Stimulated activated naive B cell treated with anti-CD40 and anti-IgM and Interleukin-4, amounts not matched to agents 10 μg/mL and 1 μg/mL and 100 μg/mL, for 72 hours (primary cell): ENCODE measurements around the gene CIAPIN1.

ENCODE experiments used
- ATAC-seq, 2 donors: fragments of 150-1000 bp; cut with Tn5 transposase; replicated peaks; 2 replicates each; pipeline ENCODE4 v1.10.0; 2021; ENCODE audit warnings: moderate library complexity in 1 of 2
- DNase-seq: peaks from one replicate; pipeline ENCODE4 v3.0.0; 2021
- H3K27ac Mint-ChIP-seq: one replicate; pipeline ENCODE4 v1.8.0; 2022; ENCODE audit warnings: mild to moderate bottlenecking, mixed read lengths
- H3K27me3 Mint-ChIP-seq, 2 donors: one replicate each; pipeline ENCODE4 v1.8.0; 2022; ENCODE audit warnings: mixed read lengths in 2 of 2
- H3K36me3 Mint-ChIP-seq, 2 donors: one replicate each; pipeline ENCODE4 v1.8.0; 2022; ENCODE audit warnings: mixed read lengths in 2 of 2, mild to moderate bottlenecking in 1 of 2
- H3K4me1 Mint-ChIP-seq, 2 donors: one replicate each; pipeline ENCODE4 v1.8.0; 2022; ENCODE audit warnings: mixed read lengths in 2 of 2, mild to moderate bottlenecking in 1 of 2
- H3K4me3 Mint-ChIP-seq, 2 donors: one replicate each; pipeline ENCODE4 v1.8.0; 2022; ENCODE audit warnings: mild to moderate bottlenecking in 2 of 2, mixed read lengths in 2 of 2, moderate library complexity in 1 of 2
- H3K9me3 Mint-ChIP-seq, 2 donors: one replicate each; pipeline ENCODE4 v1.8.0; 2022; ENCODE audit warnings: mixed read lengths in 2 of 2, mild to moderate bottlenecking in 1 of 2

Gene CIAPIN1

GRCh38 chr16:57447186-57447962, at the start of gene CIAPIN1, which contains the start of gene COQ9:
Gene CIAPIN1, minus strand, starts transcription at chr16:57447385. Its CDS starts 6,457 bp downstream, at chr16:57440928.
Gene COQ9, plus strand, starts transcription at chr16:57447479. Its CDS starts 27 bp downstream, at chr16:57447506.
- peak within 1 kb of the TSS; percentile 96 to 98 for H3K4me3 Mint-ChIP-seq
- peaks cover 5 to 22% of the 10 kb centered on the region in 2 donors for H3K36me3 Mint-ChIP-seq
- peak within 1 kb of the TSS; percentile 97 for H3K27ac Mint-ChIP-seq
- H3K4me1 Mint-ChIP-seq: peaks cover 8 to 35% of the 10 kb centered on the region in 2 donors
- no peaks in the 10 kb centered on the region for H3K27me3 Mint-ChIP-seq
- peak; percentile 90 for DNase-seq
- no peaks in the 10 kb centered on the region for H3K9me3 Mint-ChIP-seq
- ATAC-seq: peak; percentile 99

- Mint-ChIP-seq H3K9me3 (no peaks in the 10 kb centered on the region), H3K4me1 (peaks cover 7 to 9% of the 10 kb centered on the region in 2 donors)
Measured at GRCh38 chr16:57493767-57494166, 46.6 kb upstream of the CIAPIN1 start.

GRCh38 chr16:57489229-57489628, 42.0 kb upstream of the CIAPIN1 start:
- Mint-ChIP-seq H3K4me1 (peaks cover 17 to 28% of the 10 kb centered on the region in 2 donors), H3K27ac (no peak overlapping the region), H3K27me3 (peaks cover 14 to 17% of the 10 kb centered on the region in 2 donors), H3K9me3 (no peaks in the 10 kb centered on the region), H3K4me3 (no peak overlapping the region), H3K36me3 (no peaks in the 10 kb centered on the region)
- no peak for ATAC-seq
- no peak for DNase-seq

More at GRCh38 chr16:57493767-57494166, 46.6 kb upstream of the CIAPIN1 start:
- no peaks in the 10 kb centered on the region for H3K36me3 Mint-ChIP-seq
- DNase-seq (no peak), ATAC-seq (no peak)
- H3K27ac Mint-ChIP-seq: no peak overlapping the region
- H3K4me3 Mint-ChIP-seq: no peak overlapping the region
- H3K27me3 Mint-ChIP-seq: peaks cover 0 to 4% of the 10 kb centered on the region in 2 donors

GRCh38 chr16:57486858-57487834, 40.0 kb upstream of the CIAPIN1 start:
- H3K36me3 Mint-ChIP-seq: no peaks in the 10 kb centered on the region

GRCh38 chr16:57485916-57486857, 39.0 kb upstream of the CIAPIN1 start, which contains the start of gene DOK4:
Gene DOK4, minus strand, starts transcription at chr16:57486493. Its CDS starts 6,986 bp downstream, at chr16:57479507.
- Mint-ChIP-seq H3K27me3 (peaks cover 22 to 41% of the 10 kb centered on the region in 2 donors), H3K27ac (peak within 1 kb of the TSS; percentile 43), H3K4me3 (peak within 1 kb of the TSS; percentile 84 to 87), H3K36me3 (no peaks in the 10 kb centered on the region), H3K4me1 (peaks cover 14 to 21% of the 10 kb centered on the region in 2 donors), H3K9me3 (no peaks in the 10 kb centered on the region)
- peak; percentile 45 for DNase-seq
- ATAC-seq: peak; percentile 94

More at GRCh38 chr16:57486858-57487834, 40.0 kb upstream of the CIAPIN1 start:
- Mint-ChIP-seq H3K9me3 (no peaks in the 10 kb centered on the region), H3K27ac (peak overlapping the region; percentile 43), H3K27me3 (peaks cover 18 to 31% of the 10 kb centered on the region in 2 donors), H3K4me3 (peak overlapping the region; percentile 80 to 84), H3K4me1 (peaks cover 14 to 21% of the 10 kb centered on the region in 2 donors)
- ATAC-seq (no peak), DNase-seq (no peak)

GRCh38 chr16:57485091-57485915, 38.1 kb upstream of the CIAPIN1 start:
- no peak for DNase-seq
- no peaks in the 10 kb centered on the region for H3K36me3 Mint-ChIP-seq
- H3K9me3 Mint-ChIP-seq: no peaks in the 10 kb centered on the region
- peaks cover 30 to 50% of the 10 kb centered on the region in 2 donors for H3K27me3 Mint-ChIP-seq
- ATAC-seq: no peak
- peak overlapping the region; percentile 16 for H3K27ac Mint-ChIP-seq
- H3K4me3 Mint-ChIP-seq: peak overlapping the region; percentile 83 to 87
- H3K4me1 Mint-ChIP-seq: peaks cover 15 to 24% of the 10 kb centered on the region in 2 donors

- Mint-ChIP-seq H3K4me1 (peaks cover 22 to 29% of the 10 kb centered on the region in 2 donors), H3K36me3 (no peaks in the 10 kb centered on the region), H3K27ac (no peak overlapping the region), H3K9me3 (no peaks in the 10 kb centered on the region), H3K4me3 (no peak overlapping the region), H3K27me3 (peaks cover 33 to 55% of the 10 kb centered on the region in 2 donors)
- DNase-seq (no peak), ATAC-seq (no peak)
Measured at GRCh38 chr16:57484515-57485005, 37.4 kb upstream of the CIAPIN1 start.

GRCh38 chr16:57483725-57484514, 36.7 kb upstream of the CIAPIN1 start:
- H3K4me3 Mint-ChIP-seq: no peak overlapping the region
- no peak for DNase-seq

GRCh38 chr16:57482845-57483545, 35.8 kb upstream of the CIAPIN1 start:
- no peak for ATAC-seq
- Mint-ChIP-seq H3K27me3 (peaks cover 36 to 63% of the 10 kb centered on the region in 2 donors), H3K9me3 (no peaks in the 10 kb centered on the region), H3K27ac (no peak overlapping the region), H3K4me3 (no peak overlapping the region), H3K36me3 (no peaks in the 10 kb centered on the region), H3K4me1 (peaks cover 32 to 45% of the 10 kb centered on the region in 2 donors)
- DNase-seq: no peak

More at GRCh38 chr16:57483725-57484514, 36.7 kb upstream of the CIAPIN1 start:
- Mint-ChIP-seq H3K36me3 (no peaks in the 10 kb centered on the region), H3K4me1 (peaks cover 25 to 36% of the 10 kb centered on the region in 2 donors), H3K9me3 (no peaks in the 10 kb centered on the region), H3K27me3 (peaks cover 36 to 58% of the 10 kb centered on the region in 2 donors), H3K27ac (no peak overlapping the region)
- ATAC-seq: no peak

GRCh38 chr16:57481421-57481820, 34.2 kb upstream of the CIAPIN1 start:
- Mint-ChIP-seq H3K27ac (no peak overlapping the region), H3K4me1 (peaks cover 28 to 51% of the 10 kb centered on the region in 2 donors), H3K27me3 (peaks cover 36 to 63% of the 10 kb centered on the region in 2 donors), H3K36me3 (no peaks in the 10 kb centered on the region), H3K9me3 (no peaks in the 10 kb centered on the region), H3K4me3 (no peak overlapping the region)
- ATAC-seq: no peak
- no peak for DNase-seq

GRCh38 chr16:57480754-57481230, 33.6 kb upstream of the CIAPIN1 start:
- H3K36me3 Mint-ChIP-seq: no peaks in the 10 kb centered on the region
- no peak overlapping the region for H3K27ac Mint-ChIP-seq
- no peak for ATAC-seq
- no peaks in the 10 kb centered on the region for H3K9me3 Mint-ChIP-seq
- H3K4me3 Mint-ChIP-seq: no peak overlapping the region
- peaks cover 31 to 52% of the 10 kb centered on the region in 2 donors for H3K4me1 Mint-ChIP-seq
- no peak for DNase-seq
- peaks cover 36 to 61% of the 10 kb centered on the region in 2 donors for H3K27me3 Mint-ChIP-seq
